PFSK-1 (cell line): ENCODE measurements around the gene SHISAL1.

Experiments
- POLR2AphosphoS5 ChIP-seq: IDR thresholded peaks from 2 replicates; pipeline ENCODE4 v1.6.1; 2012; ENCODE audit warnings: low read depth, mild to moderate bottlenecking, control low read depth, low read length, moderate library complexity
- SIN3A ChIP-seq: IDR thresholded peaks from 2 replicates; pipeline ENCODE4 v1.6.1; 2012; ENCODE audit warnings: mild to moderate bottlenecking, low read length, moderate library complexity, borderline replicate concordance; ENCODE audit not compliant: insufficient read depth
- TAF1 ChIP-seq: IDR thresholded peaks from 2 replicates; pipeline ENCODE4 v1.6.1; 2012; ENCODE audit warnings: low read length, control low read depth, borderline replicate concordance; ENCODE audit not compliant: insufficient read depth
- TF ChIP-seq, protein P1 (sequence below), 2 experiments: IDR thresholded peaks; 2 replicates each; pipeline versions ENCODE4 v1.6.1 to v1.8.0; 2011 to 2012; ENCODE audit warnings: low read depth in 2 of 2, low read length in 2 of 2, control low read depth in 1 of 2, inconsistent platforms in 1 of 2, mild to moderate bottlenecking in 1 of 2, moderate library complexity in 1 of 2; ENCODE audit not compliant: insufficient read depth in 1 of 2

DNA sequence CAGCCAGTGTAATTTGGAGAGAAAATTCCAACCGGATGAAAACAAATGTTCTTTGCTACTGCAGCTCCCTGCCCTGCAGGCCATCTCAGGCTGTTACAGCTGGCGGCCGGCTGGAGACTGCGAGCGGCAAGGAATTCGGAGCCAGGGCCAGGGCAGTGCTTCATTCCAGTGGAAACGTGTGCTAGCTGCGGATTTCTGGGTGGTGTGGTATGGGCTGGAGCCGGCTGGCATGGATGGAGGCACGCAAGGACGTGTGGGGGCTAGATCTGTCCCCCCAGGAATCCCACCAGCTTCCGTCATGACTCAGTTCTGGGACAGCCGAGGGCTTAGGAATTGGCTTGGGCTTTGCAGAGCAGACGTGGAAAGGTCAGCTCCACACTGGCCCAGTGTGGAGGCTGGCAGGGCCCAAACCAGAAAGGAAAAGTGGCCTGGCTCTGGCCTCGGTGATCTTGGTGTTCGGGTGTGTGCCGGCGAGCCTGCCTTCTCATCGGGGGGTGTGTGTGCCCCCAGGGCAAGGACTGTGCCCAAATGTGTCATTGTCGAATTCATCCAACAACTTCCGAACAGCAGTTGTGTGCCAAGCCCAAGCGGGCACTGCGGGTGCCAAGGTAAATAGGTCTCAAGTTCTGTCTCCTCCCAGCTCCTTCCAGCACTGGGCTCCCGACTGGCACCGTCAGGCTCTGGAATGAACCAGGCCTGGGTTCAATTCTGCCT is 48.1 kb upstream of the SHISAL1 start:
- TF ChIP-seq POLR2AphosphoS5 (no peak), TAF1 (no peak), SIN3A (no peak)
- TF ChIP-seq, protein P1, sequence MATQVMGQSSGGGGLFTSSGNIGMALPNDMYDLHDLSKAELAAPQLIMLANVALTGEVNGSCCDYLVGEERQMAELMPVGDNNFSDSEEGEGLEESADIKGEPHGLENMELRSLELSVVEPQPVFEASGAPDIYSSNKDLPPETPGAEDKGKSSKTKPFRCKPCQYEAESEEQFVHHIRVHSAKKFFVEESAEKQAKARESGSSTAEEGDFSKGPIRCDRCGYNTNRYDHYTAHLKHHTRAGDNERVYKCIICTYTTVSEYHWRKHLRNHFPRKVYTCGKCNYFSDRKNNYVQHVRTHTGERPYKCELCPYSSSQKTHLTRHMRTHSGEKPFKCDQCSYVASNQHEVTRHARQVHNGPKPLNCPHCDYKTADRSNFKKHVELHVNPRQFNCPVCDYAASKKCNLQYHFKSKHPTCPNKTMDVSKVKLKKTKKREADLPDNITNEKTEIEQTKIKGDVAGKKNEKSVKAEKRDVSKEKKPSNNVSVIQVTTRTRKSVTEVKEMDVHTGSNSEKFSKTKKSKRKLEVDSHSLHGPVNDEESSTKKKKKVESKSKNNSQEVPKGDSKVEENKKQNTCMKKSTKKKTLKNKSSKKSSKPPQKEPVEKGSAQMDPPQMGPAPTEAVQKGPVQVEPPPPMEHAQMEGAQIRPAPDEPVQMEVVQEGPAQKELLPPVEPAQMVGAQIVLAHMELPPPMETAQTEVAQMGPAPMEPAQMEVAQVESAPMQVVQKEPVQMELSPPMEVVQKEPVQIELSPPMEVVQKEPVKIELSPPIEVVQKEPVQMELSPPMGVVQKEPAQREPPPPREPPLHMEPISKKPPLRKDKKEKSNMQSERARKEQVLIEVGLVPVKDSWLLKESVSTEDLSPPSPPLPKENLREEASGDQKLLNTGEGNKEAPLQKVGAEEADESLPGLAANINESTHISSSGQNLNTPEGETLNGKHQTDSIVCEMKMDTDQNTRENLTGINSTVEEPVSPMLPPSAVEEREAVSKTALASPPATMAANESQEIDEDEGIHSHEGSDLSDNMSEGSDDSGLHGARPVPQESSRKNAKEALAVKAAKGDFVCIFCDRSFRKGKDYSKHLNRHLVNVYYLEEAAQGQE (IDR thresholded peaks at IDR 0.05; ENCODE audit: insufficient read depth in 1 of 2, low read depth in 2 of 2, low read length in 2 of 2): no peak
